DOHH2 (cell line): ENCODE results near the gene ARID1B.

Experiments used
- H3F3A ChIP-seq: fragments of 200-600 bp; sonication (generic), shearing (Covaris generic); 2 replicates; pipeline ENCODE4 v1.6.0; 2016; ENCODE audit warnings: antibody characterized with exemption, mild to moderate bottlenecking; ENCODE audit not compliant: control insufficient read depth, insufficient read depth
- H3K27ac ChIP-seq: fragments of 200-600 bp; sonication (generic); 2 replicates; pipeline ENCODE4 v1.5.1; 2014; ENCODE audit warnings: low read depth, mild to moderate bottlenecking, low read length, moderate library complexity
- H3K27me3 ChIP-seq: fragments of 200-600 bp; sonication (generic); 2 replicates; pipeline ENCODE4 v1.6.1; 2014; ENCODE audit warnings: mild to moderate bottlenecking, low read length, mixed read lengths; ENCODE audit not compliant: control insufficient read depth
- H3K36me3 ChIP-seq: fragments of 200-600 bp; sonication (generic); 2 replicates; pipeline ENCODE4 v1.6.1; 2014; ENCODE audit warnings: mild to moderate bottlenecking, low read length, moderate library complexity, mixed read lengths; ENCODE audit not compliant: control insufficient read depth
- H3K4me1 ChIP-seq: fragments of 200-600 bp; sonication (generic); 2 replicates; pipeline ENCODE4 v1.6.1; 2014; ENCODE audit warnings: mild to moderate bottlenecking, low read length, mixed read lengths; ENCODE audit not compliant: control insufficient read depth
- H3K4me2 ChIP-seq: fragments of 200-600 bp; sonication (generic); 2 replicates; pipeline ENCODE4 v1.6.0; 2014; ENCODE audit warnings: mild to moderate bottlenecking, low read length, moderate library complexity
- H3K4me3 ChIP-seq: fragments of 200-600 bp; sonication (generic); 2 replicates; pipeline ENCODE4 v1.5.1; 2014; ENCODE audit warnings: mild to moderate bottlenecking, low read length, mixed read lengths
- H3K79me2 ChIP-seq: fragments of 200-600 bp; sonication (generic); 2 replicates; pipeline ENCODE4 v1.6.1; 2014; ENCODE audit warnings: mild to moderate bottlenecking, low read length, mixed read lengths; ENCODE audit not compliant: control insufficient read depth
- H3K9me2 ChIP-seq: fragments of 200-600 bp; sonication (generic); replicated peaks from 2 replicates; pipeline ENCODE4 v1.6.1; 2014; ENCODE audit warnings: mild to moderate bottlenecking, low read length, mixed read lengths; ENCODE audit not compliant: control insufficient read depth
- H3K9me3 ChIP-seq: fragments of 200-600 bp; sonication (generic); 2 replicates; pipeline ENCODE4 v1.6.1; 2014; ENCODE audit warnings: antibody characterized with exemption, low read length, mixed read lengths; ENCODE audit not compliant: control insufficient read depth, insufficient read depth
- H4K20me1 ChIP-seq: fragments of 200-600 bp; sonication (generic); 2 replicates; pipeline ENCODE4 v1.6.0; 2014; ENCODE audit warnings: low read depth, mild to moderate bottlenecking, antibody characterized with exemption, low read length, moderate library complexity; ENCODE audit not compliant: control insufficient read depth, insufficient read depth
- EZH2phosphoT487 ChIP-seq: fragments of 200-600 bp; sonication (generic); IDR thresholded peaks from 2 replicates; pipeline ENCODE4 v1.6.1; 2017; ENCODE audit warnings: borderline replicate concordance, mild to moderate bottlenecking, antibody characterized with exemption, low read length, moderate library complexity, mixed read lengths
- TF ChIP-seq, protein P1 (sequence below): fragments of 200-600 bp; sonication (generic); IDR thresholded peaks from one replicate; pipeline ENCODE4 v1.5.1; 2014; ENCODE audit warnings: antibody characterized with exemption, mild to moderate bottlenecking, low read depth, low read length; ENCODE audit not compliant: poor library complexity, severe bottlenecking

The ARID1B gene

GRCh38 chr6:156760377-156760776 is 16.8 kb upstream of the ARID1B start:
- Histone ChIP-seq H3K27me3 (no peaks in the 10 kb centered on the region), H3K79me2 (no peaks in the 10 kb centered on the region), H3F3A (peaks cover 13% of the 10 kb centered on the region), H4K20me1 (no peaks in the 10 kb centered on the region), H3K36me3 (no peaks in the 10 kb centered on the region), H3K9me2 (no peaks in the 10 kb centered on the region), H3K27ac (peak overlapping the region; percentile 61), H3K4me2 (peak overlapping the region; percentile 50), H3K9me3 (no peaks in the 10 kb centered on the region), H3K4me3 (peak overlapping the region; percentile 18), H3K4me1 (peaks cover 65% of the 10 kb centered on the region)
- TF ChIP-seq, protein P1, sequence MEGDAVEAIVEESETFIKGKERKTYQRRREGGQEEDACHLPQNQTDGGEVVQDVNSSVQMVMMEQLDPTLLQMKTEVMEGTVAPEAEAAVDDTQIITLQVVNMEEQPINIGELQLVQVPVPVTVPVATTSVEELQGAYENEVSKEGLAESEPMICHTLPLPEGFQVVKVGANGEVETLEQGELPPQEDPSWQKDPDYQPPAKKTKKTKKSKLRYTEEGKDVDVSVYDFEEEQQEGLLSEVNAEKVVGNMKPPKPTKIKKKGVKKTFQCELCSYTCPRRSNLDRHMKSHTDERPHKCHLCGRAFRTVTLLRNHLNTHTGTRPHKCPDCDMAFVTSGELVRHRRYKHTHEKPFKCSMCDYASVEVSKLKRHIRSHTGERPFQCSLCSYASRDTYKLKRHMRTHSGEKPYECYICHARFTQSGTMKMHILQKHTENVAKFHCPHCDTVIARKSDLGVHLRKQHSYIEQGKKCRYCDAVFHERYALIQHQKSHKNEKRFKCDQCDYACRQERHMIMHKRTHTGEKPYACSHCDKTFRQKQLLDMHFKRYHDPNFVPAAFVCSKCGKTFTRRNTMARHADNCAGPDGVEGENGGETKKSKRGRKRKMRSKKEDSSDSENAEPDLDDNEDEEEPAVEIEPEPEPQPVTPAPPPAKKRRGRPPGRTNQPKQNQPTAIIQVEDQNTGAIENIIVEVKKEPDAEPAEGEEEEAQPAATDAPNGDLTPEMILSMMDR = no peak

GRCh38 chr6:156762547-156762946 is 14.6 kb upstream of the ARID1B start:
- H3F3A ChIP-seq = peaks cover 13% of the 10 kb centered on the region
- no peaks in the 10 kb centered on the region for H3K36me3 ChIP-seq
- no peaks in the 10 kb centered on the region for H4K20me1 ChIP-seq
- no peak overlapping the region for H3K27ac ChIP-seq
- H3K27me3 ChIP-seq = no peaks in the 10 kb centered on the region
- no peak overlapping the region for H3K4me3 ChIP-seq
- H3K79me2 ChIP-seq = no peaks in the 10 kb centered on the region
- H3K9me3 ChIP-seq = no peaks in the 10 kb centered on the region
- peaks cover 55% of the 10 kb centered on the region for H3K4me1 ChIP-seq
- no peak overlapping the region for H3K4me2 ChIP-seq
- TF ChIP-seq, protein P1 = no peak
- TF ChIP-seq EZH2phosphoT487 = no peak
- H3K9me2 ChIP-seq = no peaks in the 10 kb centered on the region

- no peak overlapping the region for H3K4me2 ChIP-seq
- no peaks in the 10 kb centered on the region for H3K36me3 ChIP-seq
- H3K9me3 ChIP-seq = no peaks in the 10 kb centered on the region
- no peak overlapping the region for H3K4me3 ChIP-seq
- H3K27me3 ChIP-seq = no peaks in the 10 kb centered on the region
- TF ChIP-seq, protein P1 = no peak
- TF ChIP-seq EZH2phosphoT487 = no peak
- no peaks in the 10 kb centered on the region for H3K9me2 ChIP-seq
- H3K27ac ChIP-seq = no peak overlapping the region
- peaks cover 12% of the 10 kb centered on the region for H3F3A ChIP-seq
- H3K79me2 ChIP-seq = no peaks in the 10 kb centered on the region
- H4K20me1 ChIP-seq = no peaks in the 10 kb centered on the region
- H3K4me1 ChIP-seq = peaks cover 55% of the 10 kb centered on the region
Measured at GRCh38 chr6:156765117-156765516, 12.1 kb upstream of the ARID1B start.
